Liver (tissue), 9 donors: ENCODE data around the gene ECE1. TPM values are rescaled to one million over a fixed set of nuclear protein-coding genes. Genes with fewer than 3 reads are reported as not detected.

Experiments used
- DNase-seq: peaks from one replicate; pipeline ENCODE4 v3.0.0-alpha.2; 2017; ENCODE audit warnings: low spot score
- H3K27ac ChIP-seq, 2 donors: one replicate each; pipeline ENCODE4 v1.7.0; 2013; ENCODE audit warnings: inconsistent platforms in 2 of 2, low read length in 2 of 2, control low read depth in 1 of 2, low read depth in 1 of 2, mild to moderate bottlenecking in 1 of 2
- H3K27me3 ChIP-seq, 4 donors: one replicate each; pipeline versions ENCODE4 v1.6.1 to v1.7.0; 2013; ENCODE audit warnings: low read length in 3 of 4, inconsistent platforms in 1 of 4, mild to moderate bottlenecking in 1 of 4, moderate library complexity in 1 of 4; ENCODE audit not compliant: control insufficient read depth in 4 of 4, insufficient read depth in 4 of 4
- H3K36me3 ChIP-seq, 4 donors: one replicate each; pipeline versions ENCODE4 v1.6.1 to v1.7.0; 2013; ENCODE audit warnings: low read length in 3 of 4, mild to moderate bottlenecking in 3 of 4, low read depth in 1 of 4, moderate library complexity in 1 of 4; ENCODE audit not compliant: control insufficient read depth in 4 of 4, insufficient read depth in 3 of 4
- H3K4me1 ChIP-seq, 4 donors: one replicate each; pipeline versions ENCODE4 v1.6.1 to v1.7.0; 2013; ENCODE audit warnings: low read length in 3 of 4, mild to moderate bottlenecking in 3 of 4, moderate library complexity in 1 of 4; ENCODE audit not compliant: control insufficient read depth in 4 of 4, insufficient read depth in 4 of 4
- H3K4me3 ChIP-seq, 3 donors: one replicate each; pipeline versions ENCODE4 v1.6.1 to v1.7.0; 2013; ENCODE audit warnings: low read length in 3 of 3, control low read depth in 1 of 3, low read depth in 1 of 3, mild to moderate bottlenecking in 1 of 3
- H3K9ac ChIP-seq, 2 donors: one replicate each; pipeline ENCODE4 v1.7.0; 2013; ENCODE audit warnings: low read length in 2 of 2, mild to moderate bottlenecking in 2 of 2, moderate library complexity in 2 of 2, control low read depth in 1 of 2, low read depth in 1 of 2
- H3K9me3 ChIP-seq, 4 donors: one replicate each; pipeline versions ENCODE4 v1.6.1 to v1.7.0; 2013; ENCODE audit warnings: low read length in 3 of 4; ENCODE audit not compliant: control insufficient read depth in 4 of 4
- CTCF ChIP-seq: fragments of 150-350 bp; IDR thresholded peaks from 2 replicates; pipeline ENCODE4 v1.5.1; 2017; ENCODE audit warnings: improper control_type of control experiment, low read depth, low read length; ENCODE audit not compliant: missing input control
- EGR1 ChIP-seq, 2 donors: IDR thresholded peaks; 2 replicates each; pipeline ENCODE4 v1.6.1; 2016 to 2018; ENCODE audit warnings: antibody characterized with exemption in 2 of 2, low read depth in 2 of 2
- FOXA1 ChIP-seq: IDR thresholded peaks from 2 replicates; pipeline ENCODE4 v1.6.1; 2016; ENCODE audit warnings: antibody characterized with exemption
- FOXA2 ChIP-seq: IDR thresholded peaks from 2 replicates; pipeline ENCODE4 v1.6.1; 2016; ENCODE audit warnings: antibody characterized with exemption
- GABPA ChIP-seq, 2 donors: IDR thresholded peaks in 1 of 2; conservative IDR thresholded peaks in 1 of 2; 2 replicates each; pipeline ENCODE4 v1.6.1; 2016; ENCODE audit warnings: antibody characterized with exemption in 2 of 2, mild to moderate bottlenecking in 1 of 2, moderate library complexity in 1 of 2
- HNF4A ChIP-seq, 2 donors: conservative IDR thresholded peaks; 2 replicates each; pipeline ENCODE4 v1.6.1; 2016; ENCODE audit warnings: antibody characterized with exemption in 2 of 2, mild to moderate bottlenecking in 2 of 2
- HNF4G ChIP-seq: IDR thresholded peaks from 2 replicates; pipeline ENCODE4 v1.6.1; 2016; ENCODE audit warnings: antibody characterized with exemption
- JUND ChIP-seq, 2 donors: IDR thresholded peaks; 2 replicates each; pipeline ENCODE4 v1.6.1; 2016; ENCODE audit warnings: antibody characterized with exemption in 2 of 2
- RAD21 ChIP-seq, 2 donors: IDR thresholded peaks; 2 replicates each; pipeline ENCODE4 v1.6.1; 2016; ENCODE audit warnings: antibody characterized with exemption in 2 of 2, mild to moderate bottlenecking in 2 of 2
- REST ChIP-seq: IDR thresholded peaks from 2 replicates; pipeline ENCODE4 v1.6.1; 2016; ENCODE audit warnings: antibody characterized with exemption, mild to moderate bottlenecking
- RXRA ChIP-seq, 2 donors: IDR thresholded peaks; 2 replicates each; pipeline ENCODE4 v1.6.1; 2017 to 2018; ENCODE audit warnings: antibody characterized with exemption in 2 of 2, mild to moderate bottlenecking in 1 of 2
- SP1 ChIP-seq: IDR thresholded peaks from 2 replicates; pipeline ENCODE4 v1.6.1; 2018; ENCODE audit warnings: antibody characterized with exemption, mild to moderate bottlenecking
- TAF1 ChIP-seq: conservative IDR thresholded peaks from 2 replicates; pipeline ENCODE4 v1.6.1; 2016; ENCODE audit warnings: antibody characterized with exemption, mild to moderate bottlenecking
- YY1 ChIP-seq: IDR thresholded peaks from 2 replicates; pipeline ENCODE4 v1.6.1; 2016; ENCODE audit warnings: antibody characterized with exemption, mild to moderate bottlenecking
- ZBTB33 ChIP-seq: IDR thresholded peaks from 2 replicates; pipeline ENCODE4 v1.6.1; 2016; ENCODE audit warnings: antibody characterized with exemption
- WGBS: extraction: QIAGEN DNeasy Blood & Tissue Kit; methylation state at CpG from one replicate; pipeline ENCODE4 v1.1.7; 2013; 5-methylcytosine and 5-hydroxymethylcytosine counted together
- polyA plus RNA-seq, 2 donors: library from polyadenylated mRNA; stranded (reverse) in 1 of 2; unstranded in 1 of 2; fragments of 200-250 nt in 1 of 2; fragments of >200 nt in 1 of 2; fragmentation: Nextera tagmentation in 1 of 2; extraction: Ambion mirVana in 1 of 2; gene quantifications; one replicate each; pipeline versions ENCODE4 v1.2.1 to v1.2.3, GENCODE V29; 2013 to 2015
- total RNA-seq, 2 donors: library from RNA; depleted of rRNA; stranded (reverse); fragments of >200 nt; gene quantifications; one replicate each; pipeline ENCODE4 v1.2.3, GENCODE V29; 2014
- TF ChIP-seq, protein P1 (sequence below): IDR thresholded peaks from 2 replicates; pipeline ENCODE4 v1.6.1; 2016; ENCODE audit warnings: antibody characterized with exemption
- donor health status: healthy.
- donor health status: healthy.
- donor health status: healthy.
- donor health status: healthy.
- donor health status: healthy.

Gene ECE1
- total and polyA plus RNA-seq, 4 donors, result 29.3 to 46.4 (median 39.6) TPM

DNA sequence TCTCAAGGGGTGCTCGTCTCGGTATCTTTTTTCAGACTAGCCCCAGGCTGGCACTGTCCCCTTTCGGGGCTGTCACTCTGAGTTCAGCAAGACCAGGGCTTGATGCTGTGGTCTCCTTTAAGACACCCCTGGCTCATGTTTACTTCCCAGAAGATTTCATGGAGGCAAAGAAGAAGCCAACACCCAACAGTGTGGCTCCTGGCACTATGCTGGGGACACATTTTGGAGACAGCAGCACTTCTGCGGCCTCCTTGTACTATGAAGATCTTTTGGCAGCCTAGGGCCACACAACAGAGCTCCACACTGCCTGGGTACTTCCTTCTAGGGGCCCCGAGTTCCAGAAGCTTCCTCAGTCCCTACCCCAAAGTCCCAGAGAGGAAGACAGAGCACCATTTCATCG, 24.6 kb downstream of the ECE1 start:
- DNase-seq, result no peak
- whole genome bisulfite sequencing, result 88% methylated on average over 6 of the region's 6 CpGs
- peaks cover 0 to 4% (median 0%) of the 10 kb centered on the region in 4 donors for H3K36me3 ChIP-seq
- H3K27me3 ChIP-seq, result no peaks in the 10 kb centered on the region
- TF ChIP-seq SP1 (no peak), HNF4G (no peak), EGR1 (IDR thresholded peaks at IDR 0.05; ENCODE audit: low read depth in 2 of 2) (no peak), RAD21 (IDR thresholded peaks at IDR 0.05) (no peak), CTCF (no peak), TAF1 (no peak), ZBTB33 (no peak), YY1 (no peak)
- H3K9me3 ChIP-seq, result no peaks in the 10 kb centered on the region
- H3K4me3 ChIP-seq, result no peak overlapping the region
- no peak overlapping the region for H3K9ac ChIP-seq
- no peak overlapping the region for H3K27ac ChIP-seq
- H3K4me1 ChIP-seq, result peaks cover 24 to 51% (median 36%) of the 10 kb centered on the region in 4 donors

- no peak for DNase-seq
- Histone ChIP-seq H3K4me3 (no peak overlapping the region), H3K9me3 (no peaks in the 10 kb centered on the region), H3K36me3 (peaks cover 0 to 5% (median 3%) of the 10 kb centered on the region in 4 donors), H3K4me1 (peaks cover 16 to 43% (median 29%) of the 10 kb centered on the region in 4 donors), H3K9ac (no peak overlapping the region), H3K27me3 (no peaks in the 10 kb centered on the region), H3K27ac (no peak overlapping the region)
- TF ChIP-seq FOXA2 (no peak), TAF1 (no peak), FOXA1 (no peak), REST (no peak), EGR1 (IDR thresholded peaks at IDR 0.05; ENCODE audit: low read depth in 2 of 2) (no peak), YY1 (no peak), JUND (IDR thresholded peaks at IDR 0.05) (no peak), CTCF (no peak), ZBTB33 (no peak), HNF4A (conservative IDR thresholded peaks at IDR 0.05) (no peak), GABPA (IDR thresholded peaks at IDR 0.05 in 1 of 2, conservative IDR thresholded peaks at IDR 0.05 in 1 of 2) (no peak), RXRA (IDR thresholded peaks at IDR 0.05) (no peak)
- TF ChIP-seq, protein P1, sequence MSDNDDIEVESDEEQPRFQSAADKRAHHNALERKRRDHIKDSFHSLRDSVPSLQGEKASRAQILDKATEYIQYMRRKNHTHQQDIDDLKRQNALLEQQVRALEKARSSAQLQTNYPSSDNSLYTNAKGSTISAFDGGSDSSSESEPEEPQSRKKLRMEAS, result no peak
- WGBS, result 79% methylated on average over 4 of the region's 4 CpGs
Observed at GRCh38 chr1:21264898-21265297, 25.4 kb downstream of the ECE1 start.
